Kidney tubule cell (primary cell): ENCODE data around the gene FLRT1.
A peak's percentile ranks its signal among the peaks of the same experiment; 100 is the strongest.

Experiments
- DNase-seq: peaks from one replicate; pipeline ENCODE4 v3.0.0-alpha.2; 2018; ENCODE audit warnings: low spot score

Gene FLRT1

DNA sequence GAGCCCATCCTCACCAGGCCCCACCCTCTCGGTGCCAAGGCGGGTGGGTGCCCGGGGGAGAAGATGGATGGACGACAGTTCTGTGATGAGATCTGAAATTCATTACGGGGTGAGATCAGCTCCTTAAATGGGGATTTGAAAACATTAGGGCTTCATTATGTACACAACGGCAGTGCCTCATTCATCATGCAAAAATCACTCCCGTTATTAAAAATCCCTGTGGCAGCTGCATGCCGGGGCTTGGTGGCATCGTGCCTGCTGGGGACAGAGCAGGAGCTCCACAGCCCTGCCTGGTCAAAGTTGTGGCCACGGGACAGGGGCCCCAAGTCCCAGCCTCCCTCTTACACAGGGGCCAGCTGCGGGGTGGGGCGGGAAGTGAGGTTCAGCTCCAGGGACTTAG, 29.3 kb upstream of the FLRT1 start:
- no peak for DNase-seq

DNA sequence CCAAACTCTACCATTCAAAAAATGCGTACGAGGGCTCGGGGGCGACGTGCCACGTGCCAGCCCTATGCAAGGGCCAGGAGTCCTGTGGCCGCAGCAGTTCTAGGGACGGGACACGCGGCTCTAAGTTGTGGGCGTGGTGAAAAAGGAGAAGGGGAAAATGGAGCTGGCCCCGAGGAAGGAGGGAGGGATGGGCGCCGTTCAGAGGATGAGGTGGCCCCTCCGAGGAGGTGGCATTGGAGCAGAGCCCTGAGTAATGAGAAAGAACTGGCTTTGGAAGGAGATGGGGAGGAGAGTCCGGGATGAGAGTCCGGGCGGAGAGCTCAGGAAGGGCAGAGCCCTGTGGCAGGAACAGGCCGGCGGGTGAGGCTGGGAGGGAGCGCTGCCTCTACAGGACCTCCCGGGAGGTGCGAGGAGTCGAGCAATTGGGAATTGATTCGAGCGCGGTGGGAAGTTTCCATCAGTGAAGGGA, 28.5 kb upstream of the FLRT1 start:
- peak; percentile 33 for DNase-seq

DNA sequence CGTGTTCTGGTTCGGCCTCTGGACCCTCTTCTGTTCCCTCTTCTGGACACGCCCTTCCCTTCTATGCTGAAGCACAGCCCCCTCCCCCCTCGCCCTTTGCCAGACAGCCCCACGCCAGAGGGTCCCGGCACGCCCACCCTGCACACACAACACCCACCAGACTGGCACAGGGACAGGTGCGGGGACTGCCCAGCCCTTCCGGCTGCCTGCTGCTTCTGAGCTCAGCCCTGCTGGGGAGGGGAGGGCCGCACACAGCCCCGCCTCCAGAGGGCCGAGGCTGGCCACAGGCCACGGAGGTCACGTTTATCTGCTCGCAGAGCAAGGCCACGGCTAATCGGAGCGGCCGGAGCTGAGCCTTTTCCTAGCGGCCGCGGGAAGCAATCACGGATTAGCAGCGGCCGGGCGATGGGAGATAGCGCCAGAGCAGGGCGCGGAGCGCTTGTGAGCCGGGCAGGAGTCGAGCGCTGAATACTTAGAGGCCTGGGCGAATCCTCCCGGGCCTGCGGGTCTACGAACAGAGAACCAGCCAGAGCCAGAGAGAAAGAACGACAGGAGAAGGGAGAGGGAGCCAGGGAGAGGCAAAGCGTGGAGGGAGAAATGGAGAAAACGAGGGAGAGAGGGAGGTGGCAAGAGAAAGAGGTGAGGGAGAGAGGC, 28.0 kb upstream of the FLRT1 start:
- DNase-seq = peak; percentile 42

DNA sequence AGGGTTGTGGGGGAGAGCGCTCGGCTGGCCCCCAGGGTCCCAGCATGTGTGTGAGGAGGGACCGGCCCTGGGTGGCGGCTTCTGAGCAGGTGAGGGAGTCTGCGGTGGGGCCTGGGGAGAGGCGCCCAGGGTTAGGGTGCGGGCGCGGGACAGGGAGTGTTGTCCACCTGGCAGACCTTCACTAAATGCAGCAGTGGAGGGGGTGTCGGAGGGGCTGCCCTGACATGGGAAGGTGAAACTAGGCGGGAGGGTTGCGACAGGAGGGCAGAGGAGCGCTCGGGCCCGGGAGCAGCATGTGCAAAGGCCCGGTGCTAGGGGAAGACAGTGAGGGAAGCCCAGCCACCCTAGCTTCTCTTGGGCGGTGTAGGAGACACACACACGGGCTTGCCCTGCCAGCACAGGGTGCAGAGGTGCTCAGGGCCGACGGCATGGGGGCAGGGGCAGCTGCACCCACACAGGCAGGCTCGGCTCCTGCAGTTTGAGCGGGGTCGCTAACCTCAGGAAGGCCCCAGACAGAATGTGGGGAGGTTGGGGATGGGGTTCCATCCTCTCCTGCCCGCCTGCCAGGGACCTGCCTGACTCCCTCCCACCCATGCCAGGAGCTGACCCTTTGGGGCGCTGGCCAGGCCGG, 27.3 kb upstream of the FLRT1 start:
- DNase-seq = no peak

DNA sequence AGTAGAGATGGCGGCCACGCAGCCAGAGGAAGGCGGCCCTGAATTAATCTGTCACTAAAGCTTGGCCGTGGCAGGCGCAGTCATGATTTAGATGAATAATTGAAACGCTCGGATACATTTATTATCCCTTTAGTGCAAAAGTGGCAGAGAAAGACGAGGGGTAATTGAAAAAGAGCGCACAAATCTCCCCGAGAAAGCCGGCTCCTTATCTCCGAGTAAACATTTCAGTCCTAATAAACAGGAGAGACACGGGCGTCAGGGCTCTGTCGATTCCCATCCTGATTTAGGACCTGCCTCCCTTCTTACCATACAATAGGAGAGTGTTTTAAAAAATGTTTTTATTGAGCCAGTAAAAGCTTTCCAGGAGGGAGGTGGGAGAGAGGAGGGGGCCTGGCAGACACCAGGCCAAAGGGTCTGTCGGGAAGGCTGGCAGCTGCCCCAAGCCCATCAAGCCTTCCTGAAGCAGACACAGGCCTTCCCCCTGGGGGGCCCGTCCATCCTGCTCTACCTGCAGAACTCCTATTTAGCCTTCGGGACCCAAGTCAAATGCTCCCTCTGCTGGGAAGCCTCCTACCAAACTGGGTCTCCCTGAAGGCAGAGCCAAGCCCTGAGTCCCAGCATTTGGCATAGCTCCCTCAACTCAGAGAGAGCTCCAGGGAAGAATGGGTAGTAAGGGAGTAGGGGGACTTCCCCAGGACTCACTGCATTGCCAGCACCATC, 26.7 kb upstream of the FLRT1 start:
- no peak for DNase-seq

DNA sequence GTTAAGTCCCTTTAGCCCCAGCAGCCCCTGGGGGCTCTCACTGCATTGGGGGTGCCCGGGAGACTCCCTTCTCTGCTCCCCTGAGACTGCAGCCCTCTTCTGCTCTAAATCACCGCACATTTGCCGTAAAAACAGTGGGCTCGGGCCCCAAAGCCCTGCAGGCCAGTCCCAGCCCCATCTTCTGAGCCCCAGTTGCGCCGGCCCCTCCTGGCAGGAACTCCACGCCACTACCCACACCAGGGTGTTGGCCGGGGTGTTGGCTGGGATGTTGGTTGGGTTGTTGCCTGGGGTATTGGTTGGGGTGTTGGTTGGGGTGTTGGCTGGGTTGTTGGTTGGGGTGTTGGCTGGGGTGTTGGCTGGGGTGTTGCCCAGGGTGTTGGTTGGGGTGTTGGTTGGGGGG, 26.0 kb upstream of the FLRT1 start:
- no peak for DNase-seq

DNA sequence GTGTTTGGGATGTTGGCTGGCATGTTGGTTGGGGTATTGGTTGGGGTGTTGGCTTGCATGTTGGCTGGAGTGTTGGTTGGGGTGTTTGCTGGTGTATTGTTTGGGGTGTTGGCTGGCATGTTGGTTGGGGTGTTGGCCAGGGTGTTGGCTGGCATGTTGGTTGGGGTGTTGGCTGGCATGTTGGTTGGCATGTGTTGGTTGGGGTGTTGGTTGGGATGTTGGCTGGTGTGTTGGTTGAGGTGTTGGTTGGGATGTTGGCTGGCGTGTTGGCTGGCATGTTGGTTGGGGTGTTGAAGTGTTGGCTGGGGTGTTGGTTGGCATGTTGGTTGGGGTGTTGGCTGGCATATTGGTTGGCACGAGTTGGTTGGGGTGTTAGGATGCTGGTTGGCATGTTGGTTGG, 24.9 kb upstream of the FLRT1 start:
- DNase-seq = no peak

DNA sequence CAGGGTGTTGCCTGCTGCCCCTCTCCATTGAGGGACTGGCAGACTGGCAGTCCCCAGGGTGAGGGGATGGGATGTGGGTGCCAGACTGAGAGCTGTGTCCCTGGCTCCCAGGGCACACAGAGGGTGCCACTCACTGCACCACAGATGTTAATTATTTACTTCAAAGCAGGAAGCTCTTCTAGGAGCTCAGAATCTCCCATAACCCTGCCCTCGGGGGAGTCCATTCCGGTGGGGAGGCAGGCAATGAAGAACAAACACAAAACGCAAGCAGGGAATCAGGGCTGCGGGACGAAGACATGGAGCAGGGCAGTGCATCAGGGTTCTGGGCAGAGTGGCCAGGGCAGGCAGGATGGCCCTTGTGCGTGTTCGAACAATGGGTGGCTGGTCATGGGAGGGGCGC, 24.4 kb upstream of the FLRT1 start:
- DNase-seq = peak; percentile 46

DNA sequence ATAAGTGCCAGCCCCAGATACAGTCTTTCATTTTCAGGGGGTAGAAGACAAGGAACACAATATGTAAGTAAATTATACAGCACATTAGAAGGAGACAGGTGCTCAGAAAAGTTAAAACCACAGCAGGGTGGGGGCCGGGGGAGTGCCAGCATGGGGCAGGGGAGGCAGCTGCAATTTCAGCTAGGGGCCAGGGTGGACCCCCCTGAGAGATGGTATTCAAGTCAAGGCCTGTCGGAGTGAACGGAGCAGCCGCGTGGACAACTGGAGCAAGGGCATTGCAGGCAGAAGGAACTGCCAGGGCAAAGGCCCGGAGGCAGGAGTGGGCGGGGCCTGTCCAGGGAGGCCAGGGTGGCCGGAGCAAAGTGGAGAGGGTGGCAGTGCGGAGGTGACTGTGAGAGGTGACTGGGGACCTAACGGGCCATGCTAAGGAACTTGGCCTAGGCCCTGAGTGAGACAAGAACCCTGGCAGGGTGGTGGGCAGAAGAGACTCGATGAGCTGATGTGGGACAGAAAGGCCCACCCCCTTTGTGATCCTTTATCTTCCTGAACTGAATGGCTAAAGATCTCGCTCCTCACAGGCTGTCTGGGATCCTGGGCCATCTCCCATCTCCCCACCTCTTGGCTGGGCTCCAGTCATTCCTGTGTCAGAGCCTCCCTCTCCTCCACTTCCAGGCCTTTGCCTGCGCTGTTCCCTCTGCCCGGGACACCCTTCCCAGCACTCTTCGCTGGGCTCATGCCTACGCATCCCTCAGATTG, 22.4 kb upstream of the FLRT1 start:
- no peak for DNase-seq

DNA sequence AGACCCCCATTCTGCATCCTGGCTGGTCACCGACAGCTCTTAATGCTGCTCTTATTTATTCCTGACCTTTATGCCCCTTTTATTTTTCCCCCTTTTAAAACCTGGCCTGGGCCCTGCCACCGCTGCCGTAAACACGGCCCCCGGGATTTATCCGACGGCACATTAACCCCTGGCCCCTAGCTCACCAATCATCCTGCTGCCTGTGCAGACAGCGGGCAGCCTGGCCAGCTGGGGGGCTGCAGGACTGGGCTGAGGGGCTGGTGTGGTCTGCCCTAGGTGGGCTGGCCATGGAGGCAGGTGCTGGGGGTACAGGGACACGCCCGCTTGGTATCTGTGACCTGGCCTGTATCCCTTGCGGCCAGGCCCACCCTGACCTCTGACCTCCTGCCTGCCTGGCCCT, 21.4 kb upstream of the FLRT1 start:
- no peak for DNase-seq

DNA sequence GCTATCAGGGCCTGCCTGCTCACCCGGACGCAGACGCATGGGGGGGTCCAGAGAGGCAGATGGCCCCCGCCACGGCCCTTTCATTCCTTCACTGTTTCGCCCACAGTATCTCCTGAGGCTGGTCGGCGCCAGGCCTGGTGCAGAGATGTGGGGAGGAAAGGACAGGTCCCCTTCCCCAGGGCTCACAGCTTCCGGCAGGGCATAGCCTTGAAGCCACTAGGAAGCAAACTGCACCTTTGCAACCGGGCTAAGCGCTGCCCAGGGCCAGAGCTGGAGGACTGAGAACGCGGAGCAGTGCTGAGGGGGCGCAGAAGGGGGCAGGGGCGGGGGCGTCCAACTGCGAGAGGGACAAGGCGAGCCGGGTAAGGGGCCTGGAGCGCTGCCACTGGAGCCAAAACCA, 20.2 kb upstream of the FLRT1 start:
- no peak for DNase-seq

DNA sequence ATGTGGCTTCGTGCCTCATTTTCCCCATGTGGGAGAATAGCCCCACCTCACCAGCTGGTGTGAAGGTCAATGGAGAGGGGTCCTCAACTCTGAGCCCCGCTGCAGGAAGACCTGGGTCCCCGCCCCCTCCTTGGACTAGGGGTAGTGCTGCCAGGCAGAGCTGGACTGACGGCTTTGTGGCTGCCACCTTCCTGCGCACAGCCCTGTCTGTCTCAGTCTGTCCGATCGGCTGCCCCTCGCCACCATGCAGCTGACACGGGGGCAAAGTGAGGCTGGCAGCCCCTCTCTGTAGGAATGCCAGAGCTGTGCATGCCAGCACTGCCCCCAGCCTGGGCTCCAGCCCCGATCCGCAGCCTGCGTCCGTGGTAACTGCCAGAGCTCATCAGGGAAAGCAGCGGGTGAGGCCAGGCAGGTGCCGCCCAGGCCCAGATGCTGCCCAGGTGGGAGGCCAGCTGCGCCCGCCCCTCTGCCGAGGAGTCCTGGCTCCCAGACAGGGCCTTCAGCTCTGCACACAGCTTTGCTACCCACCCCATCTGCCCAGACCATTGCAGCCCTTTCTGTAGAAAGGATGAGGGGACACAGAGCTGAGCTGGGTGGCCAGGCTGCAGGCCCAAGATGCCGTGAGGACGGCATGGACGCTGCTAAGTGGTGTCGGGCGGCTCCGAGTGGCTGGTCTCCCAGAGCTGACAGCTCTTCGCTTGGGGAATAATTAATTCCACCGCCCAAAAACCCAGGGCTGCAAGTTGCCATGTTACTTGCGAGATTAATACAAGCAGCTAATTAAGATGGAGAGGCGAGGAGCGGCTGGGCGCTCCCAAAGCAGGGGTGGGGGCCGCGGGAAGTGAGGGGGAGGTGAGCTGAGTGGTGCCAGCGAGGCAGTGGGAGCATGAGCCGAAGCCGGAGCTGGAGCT, 19.5 kb upstream of the FLRT1 start:
- no peak for DNase-seq

DNA sequence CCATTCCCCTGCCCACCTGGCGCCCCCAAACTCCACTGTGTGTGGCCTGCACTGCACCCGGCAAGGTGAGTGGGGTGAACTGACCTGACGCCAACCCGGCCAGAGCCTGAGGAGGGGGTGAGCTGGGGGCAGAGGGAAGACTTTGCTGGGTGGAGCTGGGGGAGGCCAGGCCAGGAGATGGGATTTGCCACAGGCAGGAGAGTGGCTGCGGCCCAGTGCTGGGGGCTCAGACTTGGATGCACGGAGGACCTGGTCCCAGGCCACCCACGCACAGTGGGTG, 17.8 kb upstream of the FLRT1 start:
- no peak for DNase-seq

DNA sequence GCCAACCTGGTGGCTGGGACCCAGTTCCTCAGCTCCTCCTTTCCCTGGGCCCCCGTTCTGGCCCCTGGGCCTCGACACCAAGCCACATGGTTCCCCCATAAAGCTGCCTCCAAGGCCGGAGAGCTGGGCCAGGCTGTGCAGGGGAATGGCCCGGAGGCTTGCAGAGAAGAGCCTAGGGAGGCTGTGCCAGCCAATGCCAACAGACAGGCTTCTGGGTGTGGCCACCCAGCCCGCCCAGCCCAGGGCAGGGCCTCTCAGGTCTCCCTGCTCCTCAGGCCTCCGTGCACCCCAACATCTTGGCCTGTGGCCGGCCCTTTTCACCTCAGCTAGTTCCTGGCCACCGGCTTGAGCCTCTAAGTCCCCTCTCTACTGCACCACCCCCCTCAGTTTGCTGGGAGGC, 17.4 kb upstream of the FLRT1 start:
- DNase-seq = no peak

DNA sequence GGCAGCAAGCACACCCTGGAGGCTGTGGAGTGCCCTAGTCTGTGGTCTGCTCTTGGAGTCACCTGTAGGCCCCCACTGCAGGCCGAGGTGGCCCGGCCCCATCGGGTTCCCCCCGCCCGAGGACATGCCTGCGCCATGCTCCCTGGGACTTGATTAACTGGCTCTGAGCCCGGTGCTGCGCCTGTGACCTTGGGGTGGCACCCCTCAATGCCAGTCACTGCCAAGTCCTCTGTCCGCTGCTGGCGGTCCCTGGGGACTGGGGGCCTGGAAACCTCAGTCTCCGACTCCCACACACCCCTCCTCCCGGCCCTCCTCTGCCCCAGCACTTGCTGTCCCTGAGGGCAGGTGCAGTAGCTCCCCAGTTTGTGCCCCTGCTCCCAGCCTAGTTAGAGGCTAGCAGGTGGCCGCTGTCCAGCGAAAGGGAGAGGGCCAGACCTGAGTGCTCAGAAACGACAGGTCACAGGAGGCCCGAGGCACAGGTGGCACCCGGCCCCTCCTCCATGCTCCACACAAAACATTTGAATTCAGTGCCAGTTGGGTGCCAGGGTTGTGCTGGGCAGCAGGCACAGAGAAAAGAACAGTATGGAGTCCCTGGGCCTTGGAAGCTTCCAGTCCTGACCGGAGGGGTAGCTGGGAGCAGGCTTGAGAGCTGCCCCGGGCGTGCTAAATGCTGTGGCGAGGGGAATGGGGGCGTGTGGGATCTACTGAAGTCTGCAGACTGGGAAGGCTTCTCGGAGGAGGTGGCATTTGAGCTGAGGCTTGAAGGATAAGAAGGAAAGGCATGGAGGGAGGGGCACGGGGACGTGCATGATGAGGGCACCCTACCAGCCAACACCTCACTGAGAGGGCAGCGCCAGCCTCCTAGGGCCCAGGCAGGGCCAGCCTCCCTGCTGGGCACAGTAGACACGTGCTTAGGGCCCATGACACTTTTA, 16.4 kb upstream of the FLRT1 start:
- DNase-seq = no peak

DNA sequence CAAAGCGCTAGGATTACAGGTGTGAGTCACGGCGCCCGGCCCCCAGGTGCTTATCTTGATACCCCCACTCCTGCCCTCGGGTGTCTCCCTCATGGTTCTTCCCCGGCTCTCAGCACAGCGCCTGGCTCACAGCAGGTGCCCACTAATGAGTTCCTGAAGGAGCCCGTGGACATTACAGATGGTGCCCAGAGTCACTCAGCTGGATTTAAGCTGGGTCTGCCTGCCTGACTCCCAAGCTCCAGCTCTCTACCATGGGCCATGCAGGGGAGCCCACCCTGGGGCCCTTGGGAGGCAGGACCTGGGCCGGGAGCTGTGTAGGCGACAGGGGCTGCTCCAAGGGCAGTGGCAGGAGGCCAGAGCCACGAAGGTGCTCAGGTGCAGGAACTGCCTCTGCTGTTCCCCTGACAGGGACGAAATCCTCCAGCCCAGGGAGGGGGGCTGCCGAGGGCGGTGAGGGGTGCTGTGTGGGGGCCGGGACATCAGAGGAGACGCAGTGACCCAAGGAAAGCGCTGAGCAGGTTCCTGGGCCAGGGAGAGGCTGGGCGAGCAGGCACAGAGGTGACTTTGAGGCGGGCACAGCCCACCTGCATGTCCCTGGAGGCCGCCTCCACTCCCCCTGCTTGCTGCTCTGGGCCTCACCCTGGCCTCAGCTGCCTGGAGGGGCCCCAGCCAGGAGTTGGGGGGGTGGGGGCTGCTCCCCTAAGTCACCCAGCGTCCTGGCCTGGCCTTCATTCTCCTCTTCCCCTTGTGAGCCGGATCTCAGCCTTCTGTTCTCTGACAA, 14.6 kb upstream of the FLRT1 start:
- no peak for DNase-seq

DNA sequence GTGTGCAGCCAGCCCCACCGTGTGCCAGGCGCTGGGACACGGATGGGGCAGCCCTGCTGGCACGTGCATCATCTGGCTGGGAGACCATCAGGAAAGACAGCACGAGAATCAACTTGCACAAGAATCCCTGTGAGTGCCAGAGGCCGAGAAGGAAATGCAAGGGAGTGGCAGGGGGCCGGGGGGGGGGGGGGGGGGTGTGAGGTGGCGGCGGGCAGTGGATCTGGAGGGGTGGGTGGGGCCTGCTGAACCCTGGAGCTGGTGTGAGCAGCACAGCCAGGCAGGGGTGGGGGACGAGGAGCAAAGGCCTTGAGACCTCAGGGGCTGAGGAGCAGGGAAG, 14.0 kb upstream of the FLRT1 start:
- DNase-seq = no peak

DNA sequence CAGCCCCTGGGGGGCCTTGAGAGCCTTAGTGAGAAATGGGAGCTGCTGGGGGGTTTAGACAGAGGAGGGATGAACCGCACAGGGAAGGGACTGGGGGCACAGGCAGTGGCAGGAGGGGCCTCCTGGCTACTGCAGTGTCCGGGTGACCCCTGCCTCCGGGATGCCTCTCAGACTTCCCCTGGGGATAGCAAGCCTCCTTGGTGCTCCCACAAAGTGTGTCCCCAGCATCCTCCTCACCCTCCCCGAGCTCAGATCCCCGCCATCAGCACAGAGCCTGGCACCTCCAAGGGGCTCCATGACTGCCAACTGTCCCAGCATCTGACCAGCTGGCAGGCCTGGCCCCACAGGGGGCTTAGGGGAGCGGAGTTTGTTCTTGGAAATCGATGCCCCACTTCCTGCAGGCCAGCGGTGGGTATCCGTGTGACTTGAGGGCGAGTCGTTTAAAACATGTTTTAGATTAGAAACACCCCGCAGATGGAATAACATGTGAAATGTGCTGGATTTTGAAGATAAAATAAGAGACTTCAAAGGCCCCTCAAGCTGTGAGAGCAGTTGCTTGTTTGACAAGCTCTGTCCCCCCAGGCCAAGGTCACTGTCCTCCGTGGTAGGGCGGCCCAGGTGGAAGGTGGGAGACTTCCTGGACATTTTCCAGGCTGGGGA, 13.5 kb upstream of the FLRT1 start:
- DNase-seq = no peak
